ENCODE data around the gene C17orf78.

GRCh38 chr17:37438141-37438540 is 62.4 kb downstream of the C17orf78 start:
- TF ChIP-seq CTCF (IDR thresholded peaks at IDR 0.05) = no peak
- TF ChIP-seq POLR2A (IDR thresholded peaks at IDR 0.05) = no peak
- TF ChIP-seq POLR2AphosphoS5 (IDR thresholded peaks at IDR 0.05) = no peak
